Mucosa of descending colon (tissue), 3 donors: ENCODE measurements around the gene NRG3. TPM values are rescaled to one million over a fixed set of nuclear protein-coding genes. Genes with fewer than 3 reads are reported as not detected.

Experiments
- ATAC-seq: fragments of 200-7000 bp; cut with Tn5 transposase; one replicate; pipeline ENCODE4 v1.9.1; 2020; ENCODE audit warnings: mild to moderate bottlenecking, moderate library complexity
- DNase-seq, 3 donors: peaks; one replicate each; pipeline ENCODE4 v3.0.0-alpha.2; 2020
- H3K36me3 ChIP-seq: fragments of 200-600 bp; one replicate; pipeline ENCODE4 v1.8.0; 2021; ENCODE audit warnings: low read depth, mild to moderate bottlenecking
- H3K4me1 ChIP-seq: fragments of 200-600 bp; one replicate; pipeline ENCODE4 v1.8.0; 2021; ENCODE audit warnings: low read depth, mild to moderate bottlenecking
- H3K4me3 ChIP-seq: fragments of 200-600 bp; one replicate; pipeline ENCODE4 v1.8.0; 2021; ENCODE audit warnings: mild to moderate bottlenecking
- H3K9me3 ChIP-seq: fragments of 200-600 bp; one replicate; pipeline ENCODE4 v1.8.0; 2021; ENCODE audit warnings: mild to moderate bottlenecking
- CTCF ChIP-seq: fragments of 200-600 bp; IDR thresholded peaks from one replicate; pipeline ENCODE4 v1.8.0; 2022; ENCODE audit warnings: antibody characterized with exemption, mild to moderate bottlenecking
- intact Hi-C, 2 donors: fragments of 100-400 bp; cut with DNase I in 1 of 2; cut with micrococcal nuclease in 1 of 2; formaldehyde crosslinking; loops; one replicate each; pipeline versions ENCODE4 v1.11.0 to v1.11.1; 2022; cut with DNase I, micrococcal nuclease
- total RNA-seq, 3 donors: library from RNA; stranded (reverse); fragmentation: NEBNext Ultra II Directional in 2 of 3; extraction: Animal tissue kit (Norgen Biotek cat#: 25700) in 2 of 3; gene quantifications; one replicate each; pipeline versions ENCODE4 v1.2.1 to v1.2.4, GENCODE V29; 2021 to 2023
- donor health status: DM: no; HTN: no; CAD: no; lungs with moderate emphysema.
- donor health status: DM: no; HTN: no; CAD: no.
- donor health status: DM: no; HTN: yes; CAD: no.

The NRG3 gene
- total RNA-seq, 3 donors from 2014 or later: 0.12 to 0.73 (median 0.23) TPM

GRCh38 chr10:82383350-82383749 lies 508.4 kb downstream of the NRG3 start:
- no peak for TF ChIP-seq CTCF
- intact Hi-C loops: no loop called here
- Histone ChIP-seq H3K36me3 (no peaks in the 10 kb centered on the region), H3K4me1 (no peaks in the 10 kb centered on the region), H3K4me3 (no peak overlapping the region), H3K9me3 (no peaks in the 10 kb centered on the region)
- ATAC-seq (no peak), DNase-seq (no peak)

- intact Hi-C loops: no loop called here
- no peaks in the 10 kb centered on the region for H3K9me3 ChIP-seq
- ATAC-seq: no peak
- no peak overlapping the region for H3K4me3 ChIP-seq
- H3K4me1 ChIP-seq: no peaks in the 10 kb centered on the region
- TF ChIP-seq CTCF: no peak
- no peaks in the 10 kb centered on the region for H3K36me3 ChIP-seq
- no peak for DNase-seq
Measured at GRCh38 chr10:82390866-82391658, 516.1 kb downstream of the NRG3 start.

GRCh38 chr10:82391971-82392370 lies 517.0 kb downstream of the NRG3 start:
- H3K4me3 ChIP-seq: no peak overlapping the region
- no peaks in the 10 kb centered on the region for H3K9me3 ChIP-seq
- DNase-seq (no peak), ATAC-seq (no peak)
- H3K4me1 ChIP-seq: no peaks in the 10 kb centered on the region
- no peak for TF ChIP-seq CTCF
- intact Hi-C loops: no loop called here
- H3K36me3 ChIP-seq: no peaks in the 10 kb centered on the region

GRCh38 chr10:82392533-82392932 lies 517.5 kb downstream of the NRG3 start:
- Histone ChIP-seq H3K9me3 (no peaks in the 10 kb centered on the region), H3K36me3 (no peaks in the 10 kb centered on the region), H3K4me1 (no peaks in the 10 kb centered on the region), H3K4me3 (no peak overlapping the region)
- ATAC-seq (no peak), DNase-seq (no peak)
- TF ChIP-seq CTCF: no peak
- intact Hi-C loops: no loop called here

- ATAC-seq (no peak), DNase-seq (no peak)
- no peaks in the 10 kb centered on the region for H3K4me1 ChIP-seq
- TF ChIP-seq CTCF: no peak
- no peak overlapping the region for H3K4me3 ChIP-seq
- intact Hi-C loops: no loop called here
- no peaks in the 10 kb centered on the region for H3K9me3 ChIP-seq
- H3K36me3 ChIP-seq: no peaks in the 10 kb centered on the region
Measured at GRCh38 chr10:82394122-82394521, 519.1 kb downstream of the NRG3 start.

GRCh38 chr10:82394987-82395386 lies 520.0 kb downstream of the NRG3 start:
- DNase-seq (no peak), ATAC-seq (no peak)
- intact Hi-C loops: no loop called here
- H3K36me3 ChIP-seq: no peaks in the 10 kb centered on the region
- TF ChIP-seq CTCF: no peak
- H3K9me3 ChIP-seq: no peaks in the 10 kb centered on the region
- H3K4me3 ChIP-seq: no peak overlapping the region
- H3K4me1 ChIP-seq: no peaks in the 10 kb centered on the region
